CD14-positive monocyte (primary cell): ENCODE data around the gene FBXL17. TPM values are rescaled to one million over a fixed set of nuclear protein-coding genes. Genes with fewer than 3 reads are reported as not detected.

ENCODE experiments used
- DNase-seq, 3 donors: peaks; one replicate each; pipeline ENCODE4 v3.0.0-alpha.2; 2011 to 2022
- H2AFZ ChIP-seq: 2 replicates; pipeline ENCODE4 v1.6.0; 2012; ENCODE audit warnings: mild to moderate bottlenecking, low read depth, low read length, inconsistent platforms; ENCODE audit not compliant: insufficient read depth, poor library complexity, severe bottlenecking
- H3K27ac ChIP-seq, 2 donors: 1 replicate in 1 of 2; 2 replicates in 1 of 2; pipeline ENCODE4 v1.5.1; 2012 to 2013; ENCODE audit warnings: low read length in 2 of 2, control low read depth in 1 of 2, inconsistent platforms in 1 of 2, low read depth in 1 of 2, mild to moderate bottlenecking in 1 of 2
- H3K27me3 ChIP-seq, 2 donors: one replicate each; pipeline versions ENCODE4 v1.6.0 to v1.6.1; 2011 to 2013; ENCODE audit warnings: low read length in 2 of 2; ENCODE audit not compliant: control insufficient read depth in 2 of 2, insufficient read depth in 2 of 2
- H3K36me3 ChIP-seq, 2 donors: replicated peaks in 1 of 2; 1 replicate in 1 of 2; 2 replicates in 1 of 2; pipeline versions ENCODE4 v1.5.1 to v1.6.1; 2012 to 2013; ENCODE audit warnings: low read length in 2 of 2, control low read depth in 1 of 2, inconsistent platforms in 1 of 2, mild to moderate bottlenecking in 1 of 2; ENCODE audit not compliant: insufficient read depth in 2 of 2, control insufficient read depth in 1 of 2
- H3K4me1 ChIP-seq, 2 donors: 1 replicate in 1 of 2; 2 replicates in 1 of 2; pipeline versions ENCODE4 v1.5.1 to v1.6.1; 2012 to 2013; ENCODE audit warnings: low read length in 2 of 2, control low read depth in 1 of 2, inconsistent platforms in 1 of 2, mild to moderate bottlenecking in 1 of 2, moderate library complexity in 1 of 2; ENCODE audit not compliant: insufficient read depth in 2 of 2, control insufficient read depth in 1 of 2
- H3K4me2 ChIP-seq: replicated peaks from 2 replicates; pipeline ENCODE3; 2012; ENCODE audit warnings: low read length, moderate library complexity, mild to moderate bottlenecking; ENCODE audit not compliant: poor library complexity, severe bottlenecking; ENCODE audit errors: extremely low read depth
- H3K4me3 ChIP-seq, 3 experiments: fragments of 200-600 bp in 1 of 3; sonication (generic) in 1 of 3; replicated peaks in 1 of 3; 1 replicate in 2 of 3; 2 replicates in 1 of 3; pipeline ENCODE4 v1.5.1; 2011 to 2013; ENCODE audit warnings: low read length in 3 of 3, mild to moderate bottlenecking in 3 of 3, control low read depth in 2 of 3, low read depth in 2 of 3, inconsistent platforms in 1 of 3, moderate library complexity in 1 of 3
- H3K79me2 ChIP-seq: 2 replicates; pipeline ENCODE4 v1.6.0; 2012; ENCODE audit warnings: mild to moderate bottlenecking, control low read depth, inconsistent platforms, low read length, moderate library complexity; ENCODE audit not compliant: insufficient read depth
- H3K9ac ChIP-seq: 2 replicates; pipeline ENCODE4 v1.6.0; 2017; ENCODE audit warnings: low read length, mild to moderate bottlenecking; ENCODE audit not compliant: insufficient read depth, poor library complexity, severe bottlenecking
- H3K9me3 ChIP-seq, 2 donors: replicated peaks in 1 of 2; 1 replicate in 1 of 2; 2 replicates in 1 of 2; pipeline versions ENCODE4 v1.5.1 to v1.6.1; 2012 to 2013; ENCODE audit warnings: low read length in 2 of 2, control low read depth in 1 of 2; ENCODE audit not compliant: control insufficient read depth in 1 of 2, insufficient read depth in 1 of 2
- H4K20me1 ChIP-seq: 2 replicates; pipeline ENCODE4 v1.6.0; 2012; ENCODE audit warnings: mild to moderate bottlenecking, low read length, control low read depth, moderate library complexity; ENCODE audit not compliant: insufficient read depth
- H3K27ac Mint-ChIP-seq, 7 donors: one replicate each; pipeline ENCODE4 v1.8.0; 2020; ENCODE audit warnings: mild to moderate bottlenecking in 7 of 7, mixed read lengths in 7 of 7, moderate library complexity in 6 of 7, inconsistent platforms in 2 of 7
- H3K27me3 Mint-ChIP-seq, 3 donors: one replicate each; pipeline ENCODE4 v1.8.0; 2021 to 2022; ENCODE audit warnings: low read depth in 3 of 3, mild to moderate bottlenecking in 3 of 3, mixed read lengths in 3 of 3, moderate library complexity in 3 of 3, inconsistent platforms in 1 of 3
- H3K36me3 Mint-ChIP-seq, 2 donors: one replicate each; pipeline ENCODE4 v1.8.0; 2020; ENCODE audit warnings: mixed read lengths in 2 of 2, inconsistent platforms in 1 of 2, mild to moderate bottlenecking in 1 of 2
- H3K4me1 Mint-ChIP-seq: one replicate; pipeline ENCODE4 v1.8.0; 2020; ENCODE audit warnings: mild to moderate bottlenecking, mixed read lengths
- H3K4me3 Mint-ChIP-seq, 2 donors: one replicate each; pipeline ENCODE4 v1.8.0; 2020; ENCODE audit warnings: mild to moderate bottlenecking in 2 of 2, mixed read lengths in 2 of 2, moderate library complexity in 1 of 2
- H3K9me3 Mint-ChIP-seq, 7 donors: one replicate each; pipeline ENCODE4 v1.8.0; 2020 to 2022; ENCODE audit warnings: mixed read lengths in 7 of 7, mild to moderate bottlenecking in 6 of 7, moderate library complexity in 6 of 7, inconsistent platforms in 2 of 7
- CTCF ChIP-seq: fragments of 200-600 bp; IDR thresholded peaks from one replicate; pipeline ENCODE4 v1.8.0; 2022; ENCODE audit warnings: antibody characterized with exemption, mild to moderate bottlenecking
- WGBS: methylation state at CpG from one replicate; pipeline ENCODE4 v1.1.5; 2013; ENCODE audit warnings: missing lambda C conversion rate; ENCODE audit not compliant: insufficient coverage; 5-methylcytosine and 5-hydroxymethylcytosine counted together
- intact Hi-C, 2 donors: fragments of 100-400 bp; cut with micrococcal nuclease; formaldehyde crosslinking; loops; one replicate each; pipeline versions ENCODE4 v1.15.0 to v1.15.1; 2023
- polyA plus RNA-seq, 3 donors: library from polyadenylated mRNA; depleted of rRNA in 1 of 3; unstranded in 2 of 3; stranded (reverse) in 1 of 3; fragments of 300-500 nt in 2 of 3; fragments of >200 nt in 1 of 3; fragmentation: Illumina TruSeq in 2 of 3; gene quantifications; 1 replicate in 2 of 3; 2 replicates in 1 of 3; pipeline ENCODE4 v1.2.3, GENCODE V29; 2012 to 2021

Gene FBXL17
- polyA plus RNA-seq, 3 donors: 1.5 to 6.6 (median 2.0) TPM

- H3K27me3 Mint-ChIP-seq: no peaks in the 10 kb centered on the region
- Histone ChIP-seq H3K4me1 (no peaks in the 10 kb centered on the region), H3K4me2 (no peak overlapping the region), H3K36me3 (no peaks in the 10 kb centered on the region), H3K27ac (no peak overlapping the region), H3K4me3 (no peak overlapping the region), H3K9ac (no peak overlapping the region), H4K20me1 (no peaks in the 10 kb centered on the region), H3K79me2 (no peaks in the 10 kb centered on the region), H3K27me3 (no peaks in the 10 kb centered on the region), H3K9me3 (peaks cover 0 to 19% of the 10 kb centered on the region in 2 donors), H2AFZ (no peak overlapping the region)
- no peak overlapping the region for H3K4me3 Mint-ChIP-seq
- H3K4me1 Mint-ChIP-seq: no peaks in the 10 kb centered on the region
- no peak for DNase-seq
- peaks cover 3 to 11% of the 10 kb centered on the region in 2 donors for H3K36me3 Mint-ChIP-seq
- no peak overlapping the region for H3K27ac Mint-ChIP-seq
- intact Hi-C loops: no loop called here
- WGBS: 91% methylated on average over 3 of the region's 4 CpGs
- peaks cover 7 to 22% (median 11%) of the 10 kb centered on the region in 7 donors for H3K9me3 Mint-ChIP-seq
- TF ChIP-seq CTCF: no peak
Measured at GRCh38 chr5:108216890-108217289, 165.0 kb downstream of the FBXL17 start.

- H3K4me1 Mint-ChIP-seq: no peaks in the 10 kb centered on the region
Measured at GRCh38 chr5:108214857-108215256, 167.0 kb downstream of the FBXL17 start.

More at GRCh38 chr5:108214857-108215256, 167.0 kb downstream of the FBXL17 start:
- no peak overlapping the region for H3K4me2 ChIP-seq
- DNase-seq: no peak
- H3K36me3 Mint-ChIP-seq: peaks cover 3% of the 10 kb centered on the region in 2 donors
- H3K4me3 Mint-ChIP-seq: no peak overlapping the region
- no peak overlapping the region for H3K27ac ChIP-seq
- intact Hi-C loops: no loop called here
- no peaks in the 10 kb centered on the region for H3K27me3 Mint-ChIP-seq
- H3K9me3 Mint-ChIP-seq: peaks cover 6 to 20% (median 9%) of the 10 kb centered on the region in 7 donors
- H4K20me1 ChIP-seq: no peaks in the 10 kb centered on the region
- no peak overlapping the region for H3K4me3 ChIP-seq
- no peaks in the 10 kb centered on the region for H3K36me3 ChIP-seq
- H3K27ac Mint-ChIP-seq: no peak overlapping the region
- H3K9ac ChIP-seq: no peak overlapping the region
- H3K27me3 ChIP-seq: no peaks in the 10 kb centered on the region
- H2AFZ ChIP-seq: no peak overlapping the region
- TF ChIP-seq CTCF: no peak
- H3K79me2 ChIP-seq: no peaks in the 10 kb centered on the region
- H3K9me3 ChIP-seq: peaks cover 0 to 19% of the 10 kb centered on the region in 2 donors
- no peaks in the 10 kb centered on the region for H3K4me1 ChIP-seq
